Smooth muscle cell (in vitro differentiated cells): Measurements from ENCODE around the gene TLE4. TPM values are rescaled to one million over a fixed set of nuclear protein-coding genes. Genes with fewer than 3 reads are reported as not detected.

Experiments
- DNase-seq: peaks from one replicate; lab custom pipeline; 2025; ENCODE audit not compliant: unreplicated experiment; lab: John Stamatoyannopoulos, UW
- H2AFZ ChIP-seq: fragments of 200-600 bp; sonication (generic); 2 replicates; pipeline ENCODE4 v1.6.0; 2016; ENCODE audit warnings: antibody characterized with exemption, low read depth, mild to moderate bottlenecking
- H3F3A ChIP-seq: fragments of 200-600 bp; sonication (generic); 2 replicates; pipeline ENCODE4 v1.6.0; 2017; ENCODE audit warnings: antibody characterized with exemption, low read depth
- H3K27ac ChIP-seq: fragments of 200-600 bp; sonication (generic); 2 replicates; pipeline ENCODE4 v1.5.1; 2016; ENCODE audit warnings: low read depth, mild to moderate bottlenecking
- H3K27me3 ChIP-seq: fragments of 200-600 bp; sonication (generic); 2 replicates; pipeline ENCODE4 v1.6.1; 2016; ENCODE audit warnings: low read depth, mild to moderate bottlenecking
- H3K36me3 ChIP-seq: fragments of 200-600 bp; sonication (generic); 2 replicates; pipeline ENCODE4 v1.5.1; 2016; ENCODE audit warnings: low read depth
- H3K4me1 ChIP-seq: fragments of 200-600 bp; sonication (generic); 2 replicates; pipeline ENCODE4 v1.5.1; 2016; ENCODE audit warnings: low read depth
- H3K4me2 ChIP-seq: fragments of 200-600 bp; sonication (generic); 2 replicates; pipeline ENCODE4 v1.6.0; 2016; ENCODE audit warnings: mild to moderate bottlenecking
- H3K4me3 ChIP-seq: fragments of 200-600 bp; sonication (generic); 2 replicates; pipeline ENCODE4 v1.5.1; 2016; ENCODE audit warnings: mild to moderate bottlenecking
- H3K79me2 ChIP-seq: fragments of 200-600 bp; sonication (generic); 2 replicates; pipeline ENCODE4 v1.6.0; 2016; ENCODE audit warnings: low read depth, mild to moderate bottlenecking
- H3K9ac ChIP-seq: fragments of 200-600 bp; sonication (generic); 2 replicates; pipeline ENCODE4 v1.6.0; 2016; ENCODE audit warnings: low read depth
- H3K9me3 ChIP-seq: fragments of 200-600 bp; sonication (generic); replicated peaks from 2 replicates; pipeline ENCODE4 v1.5.1; 2016; ENCODE audit warnings: low read depth
- H4K20me1 ChIP-seq: fragments of 200-600 bp; sonication (generic); 2 replicates; pipeline ENCODE4 v1.6.0; 2016; ENCODE audit warnings: low read depth
- WGBS: methylation state at CpG from one replicate; pipeline ENCODE4 v1.1.7; 2016; ENCODE audit warnings: low lambda C conversion rate; 5-methylcytosine and 5-hydroxymethylcytosine counted together
- polyA plus RNA-seq: library from polyadenylated mRNA; unstranded; fragments of >200 nt; fragmentation: Nextera tagmentation; extraction: Ambion mirVana; gene quantifications from 2 replicates; pipeline ENCODE4 v1.2.1, GENCODE V29; 2016
- total RNA-seq: library from RNA; depleted of rRNA; stranded (reverse); fragments of >200 nt; gene quantifications from 2 replicates; pipeline ENCODE4 v1.2.3, GENCODE V29; 2014
- TF ChIP-seq, protein P1 (sequence below): fragments of 200-600 bp; sonication (generic); IDR thresholded peaks from 2 replicates; pipeline ENCODE4 v1.5.1; 2017; ENCODE audit warnings: borderline replicate concordance, mild to moderate bottlenecking, antibody characterized with exemption; ENCODE audit not compliant: insufficient read depth, poor library complexity, severe bottlenecking

TLE4 gene
- total and polyA plus RNA-seq, 2 experiments from 2014 or later: 31.6 to 74.3 TPM

DNA sequence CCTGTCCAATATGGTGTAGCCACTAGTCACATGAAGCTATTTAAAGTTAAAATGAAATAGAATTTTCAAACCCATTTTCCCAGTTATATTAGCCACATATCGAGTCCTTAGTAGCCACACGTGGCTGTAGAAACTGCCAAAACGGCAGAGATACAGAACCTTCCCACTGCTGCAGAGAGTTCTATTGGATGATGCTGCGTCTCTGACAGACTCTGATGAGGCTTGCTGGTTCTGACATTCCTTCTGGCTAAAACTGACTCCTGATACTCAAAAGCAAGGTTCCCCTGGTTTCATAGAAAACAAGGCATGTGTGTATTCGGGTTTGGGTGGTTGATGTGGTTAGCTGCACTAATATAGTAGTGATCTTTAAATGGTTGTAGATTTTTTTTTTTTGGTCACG lies 91.5 kb downstream of the TLE4 start:
- WGBS: 62% methylated on average over 6 of the region's 6 CpGs
- H3K27me3 ChIP-seq: no peaks in the 10 kb centered on the region
- H3K4me3 ChIP-seq: no peak overlapping the region
- H3K4me1 ChIP-seq: peaks cover 80% of the 10 kb centered on the region
- H3K4me2 ChIP-seq: no peak overlapping the region
- H3K36me3 ChIP-seq: no peaks in the 10 kb centered on the region
- no peak overlapping the region for H3K9ac ChIP-seq
- H2AFZ ChIP-seq: no peak overlapping the region
- no peak overlapping the region for H3K27ac ChIP-seq
- peaks cover 10% of the 10 kb centered on the region for H3K79me2 ChIP-seq
- H4K20me1 ChIP-seq: peaks cover 37% of the 10 kb centered on the region
- H3F3A ChIP-seq: peaks cover 3% of the 10 kb centered on the region
- DNase-seq: no peak
- no peaks in the 10 kb centered on the region for H3K9me3 ChIP-seq
- TF ChIP-seq, protein P1, sequence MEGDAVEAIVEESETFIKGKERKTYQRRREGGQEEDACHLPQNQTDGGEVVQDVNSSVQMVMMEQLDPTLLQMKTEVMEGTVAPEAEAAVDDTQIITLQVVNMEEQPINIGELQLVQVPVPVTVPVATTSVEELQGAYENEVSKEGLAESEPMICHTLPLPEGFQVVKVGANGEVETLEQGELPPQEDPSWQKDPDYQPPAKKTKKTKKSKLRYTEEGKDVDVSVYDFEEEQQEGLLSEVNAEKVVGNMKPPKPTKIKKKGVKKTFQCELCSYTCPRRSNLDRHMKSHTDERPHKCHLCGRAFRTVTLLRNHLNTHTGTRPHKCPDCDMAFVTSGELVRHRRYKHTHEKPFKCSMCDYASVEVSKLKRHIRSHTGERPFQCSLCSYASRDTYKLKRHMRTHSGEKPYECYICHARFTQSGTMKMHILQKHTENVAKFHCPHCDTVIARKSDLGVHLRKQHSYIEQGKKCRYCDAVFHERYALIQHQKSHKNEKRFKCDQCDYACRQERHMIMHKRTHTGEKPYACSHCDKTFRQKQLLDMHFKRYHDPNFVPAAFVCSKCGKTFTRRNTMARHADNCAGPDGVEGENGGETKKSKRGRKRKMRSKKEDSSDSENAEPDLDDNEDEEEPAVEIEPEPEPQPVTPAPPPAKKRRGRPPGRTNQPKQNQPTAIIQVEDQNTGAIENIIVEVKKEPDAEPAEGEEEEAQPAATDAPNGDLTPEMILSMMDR: no peak

DNA sequence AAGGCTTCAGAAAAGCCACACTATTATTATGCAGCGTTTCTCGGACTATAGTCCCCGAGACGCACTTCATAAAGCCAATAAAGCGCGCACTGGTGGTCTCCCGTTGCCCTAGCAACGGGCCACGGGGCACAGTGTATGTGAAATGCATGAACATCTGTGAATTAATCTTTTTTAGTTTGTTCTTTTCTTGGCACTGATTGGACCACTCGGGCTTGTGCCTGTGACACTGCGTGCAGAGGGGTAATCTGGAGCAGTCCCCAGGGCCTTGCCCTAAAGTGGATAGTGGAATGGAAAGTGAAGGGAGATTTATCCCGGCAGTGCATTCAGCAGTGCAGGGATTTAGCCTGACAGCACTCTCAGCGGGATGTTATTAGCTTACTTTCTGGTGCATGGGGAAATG lies 92.1 kb downstream of the TLE4 start:
- no peak overlapping the region for H3K4me3 ChIP-seq
- H3K9ac ChIP-seq: no peak overlapping the region
- TF ChIP-seq, protein P1: no peak
- H3K27ac ChIP-seq: no peak overlapping the region
- H3K4me2 ChIP-seq: no peak overlapping the region
- peaks cover 3% of the 10 kb centered on the region for H3F3A ChIP-seq
- 82% methylated on average over 13 of the region's 13 CpGs for WGBS
- H3K36me3 ChIP-seq: no peaks in the 10 kb centered on the region
- H4K20me1 ChIP-seq: peaks cover 35% of the 10 kb centered on the region
- DNase-seq: no peak
- H3K27me3 ChIP-seq: no peaks in the 10 kb centered on the region
- no peaks in the 10 kb centered on the region for H3K9me3 ChIP-seq
- no peak overlapping the region for H2AFZ ChIP-seq
- H3K4me1 ChIP-seq: peaks cover 85% of the 10 kb centered on the region
- H3K79me2 ChIP-seq: peaks cover 10% of the 10 kb centered on the region

DNA sequence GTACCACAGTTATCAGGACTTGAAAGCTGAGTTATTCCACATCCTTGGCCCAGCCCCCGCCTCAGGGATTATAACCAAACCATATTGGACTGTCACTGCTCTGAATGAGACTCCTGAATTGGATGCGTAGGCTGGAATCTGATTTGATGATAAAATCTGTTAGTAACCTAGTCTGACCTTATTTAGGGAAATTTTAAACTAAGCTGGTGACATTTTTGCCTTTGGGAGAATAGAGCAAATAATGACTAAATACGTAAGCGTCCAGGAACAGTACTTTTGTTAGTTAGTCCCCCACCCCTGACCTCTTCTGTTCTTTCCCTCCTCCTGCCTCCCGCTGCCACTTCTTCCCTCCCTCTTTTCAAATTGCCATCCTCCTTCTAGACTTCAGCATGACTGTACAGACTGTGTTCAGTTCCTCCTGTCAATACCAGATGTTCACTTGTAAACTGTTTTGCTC lies 92.6 kb downstream of the TLE4 start:
- peaks cover 3% of the 10 kb centered on the region for H3F3A ChIP-seq
- peaks cover 35% of the 10 kb centered on the region for H4K20me1 ChIP-seq
- H3K9me3 ChIP-seq: no peaks in the 10 kb centered on the region
- TF ChIP-seq, protein P1: no peak
- no peak overlapping the region for H2AFZ ChIP-seq
- H3K4me2 ChIP-seq: no peak overlapping the region
- H3K27me3 ChIP-seq: no peaks in the 10 kb centered on the region
- H3K9ac ChIP-seq: no peak overlapping the region
- WGBS: 68% methylated on average over 5 of the region's 5 CpGs
- no peak for DNase-seq
- H3K27ac ChIP-seq: no peak overlapping the region
- H3K79me2 ChIP-seq: peaks cover 10% of the 10 kb centered on the region
- H3K4me1 ChIP-seq: peaks cover 91% of the 10 kb centered on the region
- no peaks in the 10 kb centered on the region for H3K36me3 ChIP-seq
- H3K4me3 ChIP-seq: no peak overlapping the region

DNA sequence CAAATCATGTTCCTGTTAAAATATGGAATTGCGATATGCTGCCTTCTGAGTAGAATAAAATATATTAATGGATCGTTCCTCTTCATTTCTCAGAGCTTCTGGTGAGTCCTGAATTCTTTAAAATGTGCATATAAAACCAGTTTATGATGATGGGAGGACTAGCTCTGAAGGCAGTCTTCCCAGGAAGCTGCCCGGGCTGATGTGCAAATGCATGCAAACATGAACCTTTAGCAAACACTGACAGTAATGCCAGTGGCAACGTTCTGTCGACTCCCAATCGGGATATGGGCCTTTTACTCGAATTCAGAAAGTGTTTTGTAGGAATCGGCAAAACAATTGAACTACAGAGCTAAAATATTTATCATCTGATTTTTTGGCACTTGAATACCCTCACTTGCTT lies 93.6 kb downstream of the TLE4 start:
- no peak overlapping the region for H3K27ac ChIP-seq
- H3K9ac ChIP-seq: no peak overlapping the region
- H4K20me1 ChIP-seq: peaks cover 35% of the 10 kb centered on the region

More for the DNA sequence above, 93.6 kb downstream of the TLE4 start:
- Histone ChIP-seq H2AFZ (no peak overlapping the region), H3K4me2 (no peak overlapping the region), H3K79me2 (peaks cover 10% of the 10 kb centered on the region), H3K9me3 (no peaks in the 10 kb centered on the region), H3F3A (no peaks in the 10 kb centered on the region), H3K27me3 (no peaks in the 10 kb centered on the region), H3K4me1 (peaks cover 92% of the 10 kb centered on the region), H3K36me3 (no peaks in the 10 kb centered on the region), H3K4me3 (no peak overlapping the region)
- WGBS: 62% methylated on average over 8 of the region's 8 CpGs
- DNase-seq: no peak
- TF ChIP-seq, protein P1: no peak
